CD4-positive, alpha-beta memory T cell (primary cell): Measurements from ENCODE around the gene CPT1A. TPM values are rescaled to one million over a fixed set of nuclear protein-coding genes. Genes with fewer than 3 reads are reported as not detected.

Experiments used
- CTCF ChIA-PET: fragments of 350-600 bp; sonication (Branson Sonifier 250); formaldehyde crosslinking; loops from one replicate; lab custom pipeline; 2021; ENCODE audit warnings: inconsistent platforms; ENCODE audit not compliant: partially characterized antibody; lab: Charles Lee
- POLR2A ChIA-PET: fragments of 350-600 bp; sonication (Branson Sonifier 250); formaldehyde crosslinking; loops from one replicate; lab custom pipeline; 2021; ENCODE audit not compliant: partially characterized antibody; lab: Charles Lee
- DNase-seq, 5 donors: peaks; one replicate each; pipeline versions ENCODE4 v3.0.0 to v3.0.0-alpha.2; 2020 to 2022; ENCODE audit warnings: mixed read lengths in 1 of 5
- H3K27ac ChIP-seq: one replicate; pipeline ENCODE4 v1.7.0; 2013; ENCODE audit warnings: low read depth, low read length
- H3K27me3 ChIP-seq: 2 replicates; pipeline ENCODE4 v1.7.0; 2013; ENCODE audit warnings: mild to moderate bottlenecking, low read length, moderate library complexity; ENCODE audit not compliant: insufficient read depth
- H3K36me3 ChIP-seq: 2 replicates; pipeline ENCODE4 v1.7.0; 2013; ENCODE audit warnings: mild to moderate bottlenecking, low read length, moderate library complexity; ENCODE audit not compliant: insufficient read depth
- H3K4me1 ChIP-seq: 2 replicates; pipeline ENCODE4 v1.7.0; 2013; ENCODE audit warnings: mild to moderate bottlenecking, low read length, moderate library complexity; ENCODE audit not compliant: insufficient read depth
- H3K4me3 ChIP-seq, 2 donors: one replicate each; pipeline ENCODE4 v1.7.0; 2013; ENCODE audit warnings: low read length in 2 of 2, mild to moderate bottlenecking in 1 of 2
- H3K9me3 ChIP-seq, 2 donors: one replicate each; pipeline ENCODE4 v1.7.0; 2013; ENCODE audit warnings: low read length in 2 of 2, control low read depth in 1 of 2; ENCODE audit not compliant: control insufficient read depth in 1 of 2
- H3K27ac Mint-ChIP-seq, 7 donors: one replicate each; pipeline ENCODE4 v1.8.0; 2020 to 2021; ENCODE audit warnings: mixed read lengths in 7 of 7, mild to moderate bottlenecking in 6 of 7, inconsistent platforms in 3 of 7, moderate library complexity in 3 of 7
- H3K27me3 Mint-ChIP-seq, 2 donors: one replicate each; pipeline ENCODE4 v1.8.0; 2020 to 2021; ENCODE audit warnings: mixed read lengths in 2 of 2
- H3K36me3 Mint-ChIP-seq, 2 donors: one replicate each; pipeline ENCODE4 v1.8.0; 2020 to 2021; ENCODE audit warnings: mixed read lengths in 2 of 2, inconsistent platforms in 1 of 2, mild to moderate bottlenecking in 1 of 2
- H3K4me1 Mint-ChIP-seq, 4 donors: one replicate each; pipeline ENCODE4 v1.8.0; 2020 to 2021; ENCODE audit warnings: mixed read lengths in 4 of 4, mild to moderate bottlenecking in 1 of 4
- H3K4me3 Mint-ChIP-seq, 8 donors: one replicate each; pipeline ENCODE4 v1.8.0; 2020 to 2021; ENCODE audit warnings: mixed read lengths in 8 of 8, mild to moderate bottlenecking in 7 of 8, moderate library complexity in 6 of 8, inconsistent platforms in 3 of 8
- H3K9me3 Mint-ChIP-seq, 8 donors: one replicate each; pipeline ENCODE4 v1.8.0; 2020 to 2021; ENCODE audit warnings: mixed read lengths in 8 of 8, mild to moderate bottlenecking in 5 of 8, inconsistent platforms in 3 of 8, moderate library complexity in 1 of 8
- intact Hi-C: fragments of 100-400 bp; cut with micrococcal nuclease; formaldehyde crosslinking; loops from one replicate; pipeline ENCODE4 v1.15.1; 2023
- polyA plus RNA-seq, 2 donors: library from polyadenylated mRNA; unstranded; fragments of 300-500 nt; fragmentation: Illumina TruSeq; gene quantifications; one replicate each; pipeline ENCODE4 v1.2.3, GENCODE V29; 2021
- total RNA-seq, 2 experiments: library from RNA; stranded (reverse); gene quantifications; one replicate each; pipeline ENCODE4 v1.2.3, GENCODE V29; 2021

Gene CPT1A
- total and polyA plus RNA-seq, 4 experiments from 2014 or later: 7.5 to 35.5 (median 18.5) TPM

GRCh38 chr11:68763926-68764657 lies 77.6 kb downstream of the CPT1A start:
- Histone ChIP-seq H3K36me3 (peaks cover 39% of the 10 kb centered on the region), H3K27ac (no peak overlapping the region), H3K9me3 (no peaks in the 10 kb centered on the region), H3K27me3 (no peaks in the 10 kb centered on the region), H3K4me3 (no peak overlapping the region), H3K4me1 (no peaks in the 10 kb centered on the region)
- CTCF ChIA-PET: no interaction called here
- Mint-ChIP-seq H3K4me1 (no peaks in the 10 kb centered on the region), H3K27ac (peak overlapping the region in 1 of 7 donors; percentile 25), H3K4me3 (no peak overlapping the region), H3K27me3 (no peaks in the 10 kb centered on the region), H3K9me3 (no peaks in the 10 kb centered on the region), H3K36me3 (peaks cover 38 to 66% of the 10 kb centered on the region in 2 donors)
- POLR2A ChIA-PET: no interaction called here
- no peak for DNase-seq
- intact Hi-C loops: no loop called here

GRCh38 chr11:68763181-68763721 lies 78.5 kb downstream of the CPT1A start:
- peak overlapping the region in 1 of 8 donors; percentile 3 for H3K4me3 Mint-ChIP-seq
- no peak for DNase-seq
- Histone ChIP-seq H3K36me3 (peaks cover 39% of the 10 kb centered on the region), H3K27ac (no peak overlapping the region), H3K4me1 (no peaks in the 10 kb centered on the region), H3K27me3 (no peaks in the 10 kb centered on the region), H3K9me3 (no peaks in the 10 kb centered on the region), H3K4me3 (no peak overlapping the region)
- ChIA-PET CTCF (no interaction called here), POLR2A (no interaction called here)
- no peaks in the 10 kb centered on the region for H3K4me1 Mint-ChIP-seq
- no peaks in the 10 kb centered on the region for H3K27me3 Mint-ChIP-seq
- intact Hi-C loops: no loop called here
- peaks cover 32 to 59% of the 10 kb centered on the region in 2 donors for H3K36me3 Mint-ChIP-seq
- no peak overlapping the region for H3K27ac Mint-ChIP-seq
- H3K9me3 Mint-ChIP-seq: no peaks in the 10 kb centered on the region

GRCh38 chr11:68762481-68762880 lies 79.2 kb downstream of the CPT1A start:
- no peaks in the 10 kb centered on the region for H3K27me3 ChIP-seq
- H3K4me1 ChIP-seq: no peaks in the 10 kb centered on the region
- no peak for DNase-seq
- CTCF ChIA-PET: no interaction called here
- Mint-ChIP-seq H3K4me1 (no peaks in the 10 kb centered on the region), H3K36me3 (peaks cover 34 to 59% of the 10 kb centered on the region in 2 donors), H3K27ac (no peak overlapping the region), H3K9me3 (no peaks in the 10 kb centered on the region), H3K27me3 (no peaks in the 10 kb centered on the region), H3K4me3 (no peak overlapping the region)
- H3K36me3 ChIP-seq: peaks cover 42% of the 10 kb centered on the region
- intact Hi-C loops: no loop called here
- H3K27ac ChIP-seq: no peak overlapping the region
- H3K9me3 ChIP-seq: no peaks in the 10 kb centered on the region
- POLR2A ChIA-PET: no interaction called here
- H3K4me3 ChIP-seq: no peak overlapping the region

GRCh38 chr11:68761801-68762200 lies 79.9 kb downstream of the CPT1A start:
- Mint-ChIP-seq H3K27ac (no peak overlapping the region), H3K4me1 (no peaks in the 10 kb centered on the region), H3K27me3 (no peaks in the 10 kb centered on the region), H3K4me3 (no peak overlapping the region), H3K9me3 (no peaks in the 10 kb centered on the region), H3K36me3 (peaks cover 39 to 61% of the 10 kb centered on the region in 2 donors)
- no peak overlapping the region for H3K27ac ChIP-seq
- ChIA-PET CTCF (no interaction called here), POLR2A (no interaction called here)
- peaks cover 41% of the 10 kb centered on the region for H3K36me3 ChIP-seq
- no peak overlapping the region for H3K4me3 ChIP-seq
- H3K27me3 ChIP-seq: no peaks in the 10 kb centered on the region
- intact Hi-C loops: no loop called here
- H3K9me3 ChIP-seq: no peaks in the 10 kb centered on the region
- no peaks in the 10 kb centered on the region for H3K4me1 ChIP-seq
- no peak for DNase-seq

- intact Hi-C loops: no loop called here
- CTCF ChIA-PET: no interaction called here
- Histone ChIP-seq H3K9me3 (no peaks in the 10 kb centered on the region), H3K27ac (no peak overlapping the region), H3K4me1 (no peaks in the 10 kb centered on the region), H3K27me3 (no peaks in the 10 kb centered on the region), H3K4me3 (no peak overlapping the region), H3K36me3 (peaks cover 31% of the 10 kb centered on the region)
- H3K9me3 Mint-ChIP-seq: no peaks in the 10 kb centered on the region
- no peak for DNase-seq
- no peak overlapping the region for H3K27ac Mint-ChIP-seq
- H3K27me3 Mint-ChIP-seq: no peaks in the 10 kb centered on the region
- H3K36me3 Mint-ChIP-seq: peaks cover 41 to 59% of the 10 kb centered on the region in 2 donors
- POLR2A ChIA-PET: no interaction called here
- H3K4me1 Mint-ChIP-seq: no peaks in the 10 kb centered on the region
- no peak overlapping the region for H3K4me3 Mint-ChIP-seq
These were observed 81.7 kb downstream of the CPT1A start for GRCh38 chr11:68759991-68760390.

- no peak overlapping the region for H3K4me3 Mint-ChIP-seq
- H3K27ac Mint-ChIP-seq: peak overlapping the region in 1 of 7 donors; percentile 35
- peaks cover 34 to 47% of the 10 kb centered on the region in 2 donors for H3K36me3 Mint-ChIP-seq
- CTCF ChIA-PET: interaction anchor here (1.3 kb wide), 1 partner anchor 71 kb away, joined by 3 read pairs; no protein-coding TSS in a partner anchor
- POLR2A ChIA-PET: no interaction called here
- Histone ChIP-seq H3K4me3 (no peak overlapping the region), H3K9me3 (no peaks in the 10 kb centered on the region), H3K4me1 (no peaks in the 10 kb centered on the region), H3K27ac (no peak overlapping the region), H3K36me3 (peaks cover 30% of the 10 kb centered on the region), H3K27me3 (no peaks in the 10 kb centered on the region)
- intact Hi-C loops: no loop called here
- H3K9me3 Mint-ChIP-seq: no peaks in the 10 kb centered on the region
- no peaks in the 10 kb centered on the region for H3K27me3 Mint-ChIP-seq
- no peak for DNase-seq
- H3K4me1 Mint-ChIP-seq: peaks cover 0 to 4% (median 0%) of the 10 kb centered on the region in 4 donors
These were observed 84.0 kb downstream of the CPT1A start for GRCh38 chr11:68757711-68758110.

- Histone ChIP-seq H3K4me3 (no peak overlapping the region), H3K27me3 (no peaks in the 10 kb centered on the region), H3K36me3 (peaks cover 18% of the 10 kb centered on the region), H3K27ac (no peak overlapping the region), H3K4me1 (peaks cover 4% of the 10 kb centered on the region), H3K9me3 (no peaks in the 10 kb centered on the region)
- no peak for DNase-seq
- peak overlapping the region in 2 of 7 donors; percentile 11 to 42 for H3K27ac Mint-ChIP-seq
- H3K4me3 Mint-ChIP-seq: no peak overlapping the region
- H3K36me3 Mint-ChIP-seq: peaks cover 24 to 35% of the 10 kb centered on the region in 2 donors
- no peaks in the 10 kb centered on the region for H3K9me3 Mint-ChIP-seq
- ChIA-PET CTCF (no interaction called here), POLR2A (no interaction called here)
- no peaks in the 10 kb centered on the region for H3K27me3 Mint-ChIP-seq
- intact Hi-C loops: no loop called here
- H3K4me1 Mint-ChIP-seq: peaks cover 3 to 16% (median 4%) of the 10 kb centered on the region in 4 donors
These were observed 85.4 kb downstream of the CPT1A start for GRCh38 chr11:68756171-68756766.
